IMR-90 (cell line): ENCODE data around the gene PCDHGA6. TPM values are rescaled to one million over a fixed set of nuclear protein-coding genes. Genes with fewer than 3 reads are reported as not detected.

Experiments used
- ATAC-seq: fragments of 200-7000 bp; cut with Tn5 transposase; 2 replicates; pipeline ENCODE4 v1.9.1; 2020; ENCODE audit warnings: low read depth, mild to moderate bottlenecking, moderate library complexity
- BruUV-seq: library from RNA; stranded (reverse); fragments of 400-500 nt; replicated peaks from 2 replicates; lab custom pipeline; 2021; lab: Mats Ljungman, UMichigan
- CTCF ChIA-PET: fragments of 300-600 bp; formaldehyde crosslinking; extraction: SDS; loops from one replicate; lab custom pipeline; 2021; ENCODE audit warnings: antibody characterized with exemption; lab: Yijun Ruan, JAX
- POLR2A ChIA-PET: fragments of 300-600 bp; sonication (Branson Sonifier 250); formaldehyde crosslinking; loops from one replicate; lab custom pipeline; 2022; ENCODE audit warnings: antibody characterized with exemption; ENCODE audit not compliant: unreplicated experiment; lab: Charles Lee
- DNase-seq: peaks from one replicate; pipeline ENCODE4 v3.0.0; 2013
- H2AFZ ChIP-seq: replicated peaks from 2 replicates; pipeline ENCODE3; 2013; ENCODE audit warnings: low read length, mild to moderate bottlenecking; ENCODE audit not compliant: poor library complexity
- H2AK5ac ChIP-seq: 2 replicates; pipeline ENCODE4 v1.6.1; 2013; ENCODE audit warnings: low read depth, low read length, inconsistent platforms
- H2AK9ac ChIP-seq: replicated peaks from 2 replicates; pipeline ENCODE3; 2013; ENCODE audit warnings: mild to moderate bottlenecking, low read depth, low read length, moderate library complexity; ENCODE audit not compliant: poor library complexity
- H2BK120ac ChIP-seq: 2 replicates; pipeline ENCODE4 v1.6.1; 2013; ENCODE audit warnings: low read depth, low read length, inconsistent platforms
- H2BK15ac ChIP-seq: 3 replicates; pipeline ENCODE4 v1.6.1; 2013; ENCODE audit warnings: low read depth, low read length, inconsistent platforms
- H2BK20ac ChIP-seq: 2 replicates; pipeline ENCODE4 v1.6.1; 2013; ENCODE audit warnings: low read depth, mild to moderate bottlenecking, inconsistent platforms, low read length, moderate library complexity
- H2BK5ac ChIP-seq: 2 replicates; pipeline ENCODE4 v1.6.1; 2013; ENCODE audit warnings: mild to moderate bottlenecking, low read depth, low read length, inconsistent platforms; ENCODE audit not compliant: poor library complexity, severe bottlenecking
- H3K14ac ChIP-seq: replicated peaks from 2 replicates; pipeline ENCODE4 v1.6.1; 2013; ENCODE audit warnings: low read depth, low read length, inconsistent platforms
- H3K18ac ChIP-seq: 2 replicates; pipeline ENCODE4 v1.6.1; 2013; ENCODE audit warnings: low read depth, low read length, control low read depth
- H3K23ac ChIP-seq: 2 replicates; pipeline ENCODE4 v1.6.1; 2013; ENCODE audit warnings: low read depth, low read length, inconsistent platforms
- H3K27ac ChIP-seq: 2 replicates; pipeline ENCODE4 v1.5.1; 2013; ENCODE audit warnings: mild to moderate bottlenecking, control low read depth, low read length; ENCODE audit not compliant: insufficient read depth
- H3K27me3 ChIP-seq: 2 replicates; pipeline ENCODE4 v1.6.1; 2013; ENCODE audit warnings: low read length; ENCODE audit not compliant: control insufficient read depth, insufficient read depth
- H3K36me3 ChIP-seq: 2 replicates; pipeline ENCODE4 v1.6.1; 2013; ENCODE audit warnings: low read length, mixed read lengths; ENCODE audit not compliant: control insufficient read depth, insufficient read depth
- H3K4ac ChIP-seq: 2 replicates; pipeline ENCODE4 v1.6.1; 2013; ENCODE audit warnings: low read depth, low read length, inconsistent platforms
- H3K4me1 ChIP-seq: 2 replicates; pipeline ENCODE4 v1.6.1; 2013; ENCODE audit warnings: low read length, mixed read lengths; ENCODE audit not compliant: control insufficient read depth, insufficient read depth
- H3K4me2 ChIP-seq: 2 replicates; pipeline ENCODE4 v1.6.1; 2013; ENCODE audit warnings: low read depth, mild to moderate bottlenecking, control low read depth, low read length, moderate library complexity
- H3K4me3 ChIP-seq: 2 replicates; pipeline ENCODE4 v1.5.1; 2013; ENCODE audit warnings: low read depth, mild to moderate bottlenecking, control low read depth, low read length, moderate library complexity; ENCODE audit not compliant: insufficient read depth
- H3K56ac ChIP-seq: 2 replicates; pipeline ENCODE4 v1.6.1; 2013; ENCODE audit warnings: low read length, inconsistent platforms; ENCODE audit not compliant: insufficient read depth; ENCODE audit errors: extremely low read depth
- H3K79me1 ChIP-seq, 2 experiments: 2 replicates each; pipeline ENCODE4 v1.6.1; 2013; ENCODE audit warnings: low read length in 2 of 2, inconsistent platforms in 1 of 2, low read depth in 1 of 2
- H3K9ac ChIP-seq: 2 replicates; pipeline ENCODE4 v1.6.1; 2013; ENCODE audit warnings: low read depth, low read length, control low read depth
- H3K9me1 ChIP-seq: 2 replicates; pipeline ENCODE4 v1.6.1; 2013; ENCODE audit warnings: low read length, inconsistent platforms; ENCODE audit not compliant: insufficient read depth
- H3K9me3 ChIP-seq: 2 replicates; pipeline ENCODE4 v1.6.1; 2013; ENCODE audit warnings: low read length; ENCODE audit not compliant: control insufficient read depth, insufficient read depth
- H4K20me1 ChIP-seq: 2 replicates; pipeline ENCODE4 v1.6.1; 2013; ENCODE audit warnings: low read length, inconsistent platforms; ENCODE audit not compliant: insufficient read depth
- H4K5ac ChIP-seq: 2 replicates; pipeline ENCODE4 v1.6.1; 2013; ENCODE audit warnings: mild to moderate bottlenecking, low read depth, low read length, control low read depth
- H4K8ac ChIP-seq, 2 experiments: 2 replicates each; pipeline ENCODE4 v1.6.1; 2013; ENCODE audit warnings: low read depth in 2 of 2, low read length in 2 of 2, control low read depth in 1 of 2, inconsistent platforms in 1 of 2
- H4K91ac ChIP-seq: 2 replicates; pipeline ENCODE4 v1.6.1; 2013; ENCODE audit warnings: low read depth, low read length, inconsistent platforms; ENCODE audit not compliant: insufficient read depth
- BHLHE40 ChIP-seq: fragments of 150-350 bp; IDR thresholded peaks from 2 replicates; pipeline ENCODE4 v1.6.1; 2016; ENCODE audit warnings: mild to moderate bottlenecking, low read depth, low read length
- CHD1 ChIP-seq: IDR thresholded peaks from 2 replicates; pipeline ENCODE4 v1.6.1; 2012; ENCODE audit warnings: low read depth, low read length, improper control_type of control experiment
- FOS ChIP-seq: fragments of 150-350 bp; IDR thresholded peaks from 2 replicates; pipeline ENCODE4 v1.6.1; 2016; ENCODE audit warnings: low read depth, low read length
- MAFK ChIP-seq: IDR thresholded peaks from 2 replicates; pipeline ENCODE4 v1.6.1; 2012; ENCODE audit warnings: low read depth, low read length, improper control_type of control experiment
- MAZ ChIP-seq: IDR thresholded peaks from 2 replicates; pipeline ENCODE4 v1.6.1; 2012; ENCODE audit warnings: low read depth, mild to moderate bottlenecking, low read length, improper control_type of control experiment, moderate library complexity, borderline replicate concordance
- MXI1 ChIP-seq: IDR thresholded peaks from 2 replicates; pipeline ENCODE4 v1.6.1; 2012; ENCODE audit warnings: low read depth, mild to moderate bottlenecking, low read length, moderate library complexity, borderline replicate concordance
- NFE2L2 ChIP-seq: fragments of 150-350 bp; IDR thresholded peaks from 2 replicates; pipeline ENCODE4 v1.6.1; 2016; ENCODE audit warnings: low read depth, mild to moderate bottlenecking, low read length
- POLR2A ChIP-seq: IDR thresholded peaks from 2 replicates; pipeline ENCODE4 v1.6.1; 2012; ENCODE audit warnings: mild to moderate bottlenecking, low read depth, low read length
- RAD21 ChIP-seq: IDR thresholded peaks from 2 replicates; pipeline ENCODE4 v1.6.1; 2012; ENCODE audit warnings: low read length, improper control_type of control experiment
- SMC3 ChIP-seq: fragments of 150-350 bp; IDR thresholded peaks from 2 replicates; pipeline ENCODE4 v1.6.1; 2016; ENCODE audit warnings: low read depth, mild to moderate bottlenecking, antibody characterized with exemption, low read length, moderate library complexity
- WGBS, 2 experiments: methylation state at CpG; one replicate each; pipeline versions ENCODE4 v1.1.5 to v1.1.7; 2013; ENCODE audit warnings: missing lambda C conversion rate in 2 of 2; ENCODE audit not compliant: insufficient read length in 1 of 2; ENCODE audit errors: extremely low coverage in 2 of 2; 5-methylcytosine and 5-hydroxymethylcytosine counted together
- dilution Hi-C: fragments of 300-500 bp; cut with HindIII; formaldehyde crosslinking; loops from one replicate; pipeline ENCODE4 v1.14.3; 2018; ENCODE audit warnings: low sequenced_read_pairs; ENCODE audit not compliant: unreplicated experiment
- in situ Hi-C: fragments of 300-500 bp; cut with MboI; formaldehyde crosslinking; loops from 3 replicates; pipeline ENCODE4 v1.14.3; 2019; ENCODE audit warnings: low sequenced_read_pairs, inconsistent platforms, mixed read lengths
- intact Hi-C: fragments of 100-400 bp; cut with micrococcal nuclease; formaldehyde crosslinking; loops from 2 replicates; pipeline ENCODE4 v1.10.0; 2022
- polyA plus RNA-seq, 3 experiments: library from polyadenylated mRNA; depleted of rRNA; stranded (reverse); fragments of >200 nt; gene quantifications; 2 replicates each; pipeline ENCODE4 v1.2.3, GENCODE V29; 2012; ENCODE audit warnings: low replicate concordance in 1 of 3
- total RNA-seq: library from RNA; depleted of rRNA; stranded (reverse); fragments of >200 nt; gene quantifications from 2 replicates; pipeline ENCODE4 v1.2.3, GENCODE V29; 2012
- TF ChIP-seq, protein P1 (sequence below): fragments of 150-350 bp; IDR thresholded peaks from 2 replicates; pipeline ENCODE4 v1.6.1; 2016; ENCODE audit warnings: low read depth, mild to moderate bottlenecking, low read length, moderate library complexity, borderline replicate concordance
- TF ChIP-seq, protein P2 (sequence below): conservative IDR thresholded peaks from 2 replicates; pipeline ENCODE4 v1.5.1; 2012; ENCODE audit warnings: mild to moderate bottlenecking, low read depth, low read length, improper control_type of control experiment

PCDHGA6 gene
- total and polyA plus RNA-seq, 2 of the 4 experiments (the other 2 are of a cell fraction): 4.1 to 4.7 TPM

GRCh38 chr5:141384471-141385267 lies 11.0 kb downstream of the PCDHGA6 start:
- Histone ChIP-seq H2AK9ac (peak overlapping the region; percentile 89), H4K91ac (no peak overlapping the region), H4K20me1 (no peaks in the 10 kb centered on the region), H3K27ac (no peak overlapping the region), H3K23ac (no peak overlapping the region), H2BK20ac (no peak overlapping the region), H3K27me3 (no peaks in the 10 kb centered on the region), H3K9me3 (peaks cover 43% of the 10 kb centered on the region), H3K9ac (no peak overlapping the region), H4K8ac (no peak overlapping the region), H2BK120ac (no peak overlapping the region), H3K4ac (no peak overlapping the region), H4K5ac (no peak overlapping the region), H2BK5ac (no peak overlapping the region), H3K4me2 (no peak overlapping the region), H3K14ac (no peak overlapping the region), H2AFZ (peak overlapping the region; percentile 2), H3K4me3 (no peak overlapping the region), H3K56ac (no peak overlapping the region), H3K18ac (no peak overlapping the region), H3K9me1 (no peaks in the 10 kb centered on the region), H2AK5ac (no peak overlapping the region), H3K36me3 (peaks cover 9% of the 10 kb centered on the region; the same call in 1 of the 2 replicates), H2BK15ac (no peak overlapping the region), H3K4me1 (peaks cover 1% of the 10 kb centered on the region; the same call in 1 of the 2 replicates), H3K79me1 (peaks cover 7 to 13% of the 10 kb centered on the region in 2 experiments; a peak in 3 of 4 replicates)
- dilution Hi-C loops: no loop called here
- in situ Hi-C loops: no loop called here
- WGBS, 2 experiments: 59% methylated on average over 23 of the region's 43 CpGs; no CpG with 5 or more reads in 1 of the 2 experiments
- CTCF ChIA-PET: no interaction called here
- BruUV-seq: no TSS peak
- no peak for ATAC-seq
- intact Hi-C loops: no loop called here
- POLR2A ChIA-PET: no interaction called here
- TF ChIP-seq MAZ (no peak), SMC3 (no peak), FOS (no peak), NFE2L2 (no peak), MXI1 (no peak), BHLHE40 (no peak), MAFK (no peak), POLR2A (no peak), CHD1 (no peak), RAD21 (no peak)
- TF ChIP-seq, protein P1, sequence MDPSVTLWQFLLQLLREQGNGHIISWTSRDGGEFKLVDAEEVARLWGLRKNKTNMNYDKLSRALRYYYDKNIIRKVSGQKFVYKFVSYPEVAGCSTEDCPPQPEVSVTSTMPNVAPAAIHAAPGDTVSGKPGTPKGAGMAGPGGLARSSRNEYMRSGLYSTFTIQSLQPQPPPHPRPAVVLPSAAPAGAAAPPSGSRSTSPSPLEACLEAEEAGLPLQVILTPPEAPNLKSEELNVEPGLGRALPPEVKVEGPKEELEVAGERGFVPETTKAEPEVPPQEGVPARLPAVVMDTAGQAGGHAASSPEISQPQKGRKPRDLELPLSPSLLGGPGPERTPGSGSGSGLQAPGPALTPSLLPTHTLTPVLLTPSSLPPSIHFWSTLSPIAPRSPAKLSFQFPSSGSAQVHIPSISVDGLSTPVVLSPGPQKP: no peak
- TF ChIP-seq, protein P2, sequence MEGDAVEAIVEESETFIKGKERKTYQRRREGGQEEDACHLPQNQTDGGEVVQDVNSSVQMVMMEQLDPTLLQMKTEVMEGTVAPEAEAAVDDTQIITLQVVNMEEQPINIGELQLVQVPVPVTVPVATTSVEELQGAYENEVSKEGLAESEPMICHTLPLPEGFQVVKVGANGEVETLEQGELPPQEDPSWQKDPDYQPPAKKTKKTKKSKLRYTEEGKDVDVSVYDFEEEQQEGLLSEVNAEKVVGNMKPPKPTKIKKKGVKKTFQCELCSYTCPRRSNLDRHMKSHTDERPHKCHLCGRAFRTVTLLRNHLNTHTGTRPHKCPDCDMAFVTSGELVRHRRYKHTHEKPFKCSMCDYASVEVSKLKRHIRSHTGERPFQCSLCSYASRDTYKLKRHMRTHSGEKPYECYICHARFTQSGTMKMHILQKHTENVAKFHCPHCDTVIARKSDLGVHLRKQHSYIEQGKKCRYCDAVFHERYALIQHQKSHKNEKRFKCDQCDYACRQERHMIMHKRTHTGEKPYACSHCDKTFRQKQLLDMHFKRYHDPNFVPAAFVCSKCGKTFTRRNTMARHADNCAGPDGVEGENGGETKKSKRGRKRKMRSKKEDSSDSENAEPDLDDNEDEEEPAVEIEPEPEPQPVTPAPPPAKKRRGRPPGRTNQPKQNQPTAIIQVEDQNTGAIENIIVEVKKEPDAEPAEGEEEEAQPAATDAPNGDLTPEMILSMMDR: no peak
- DNase-seq: no peak
